ENCODE results near the gene TUT1. TPM values are rescaled to one million over a fixed set of nuclear protein-coding genes. Genes with fewer than 3 reads are reported as not detected.

Gene TUT1
- total RNA-seq, 1 experiment from 2014 or later: 27.2 TPM

- CTCF ChIA-PET: interaction anchor here (1.7 to 2.1 kb wide), 2 partner anchors 13 to 151 kb away, joined by 6 to 10 read pairs; no protein-coding TSS in a partner anchor
Measured at GRCh38 chr11:62575156-62575555, 16.2 kb downstream of the TUT1 start.

GRCh38 chr11:62574363-62575071 lies 16.8 kb downstream of the TUT1 start:
- no peak for DNase-seq
- peak overlapping the region; percentile 97 for H3K4me3 Mint-ChIP-seq (ENCODE audit: unreplicated experiment)
- H3K36me3 ChIP-seq (ENCODE audit: control insufficient read depth, insufficient read depth, low read length): peaks cover 6% of the 10 kb centered on the region; the same call in 1 of the 2 replicates
- H3K9me3 Mint-ChIP-seq (ENCODE audit: unreplicated experiment): no peaks in the 10 kb centered on the region
- peaks cover 25% of the 10 kb centered on the region for H3K4me1 ChIP-seq
- intact Hi-C loops (cut with micrococcal nuclease; ENCODE audit: unreplicated experiment): no loop called here
- H3K4me3 ChIP-seq (ENCODE audit: low read depth, low read length): peak overlapping the region; percentile 62
- TF ChIP-seq CTCF (IDR thresholded peaks at IDR 0.05; ENCODE audit: insufficient read depth in 1 of 2, low read depth in 1 of 2, low read length in 1 of 2, severe bottlenecking in 1 of 2, unreplicated experiment in 1 of 2): no peak
- H3K27me3 ChIP-seq (replicated peaks; ENCODE audit: control insufficient read depth, insufficient read depth, low read length): no peaks in the 10 kb centered on the region
- peaks cover 56% of the 10 kb centered on the region for H3K4me1 Mint-ChIP-seq (ENCODE audit: low read depth, unreplicated experiment)
- H3K36me3 Mint-ChIP-seq (ENCODE audit: insufficient read depth, unreplicated experiment): peaks cover 94% of the 10 kb centered on the region
- POLR2A ChIA-PET: interaction anchor here (0.5 to 2.1 kb wide), 40 partner anchors 8 to 282 kb away, joined by 3 to 116 read pairs (median 5); partner anchors contain the start of genes AHNAK, B3GAT3, C11orf98 and CSKMT
- BruUV-seq (replicated peaks): TSS peak; percentile 85
- H3K27me3 Mint-ChIP-seq (ENCODE audit: insufficient read depth, unreplicated experiment): no peaks in the 10 kb centered on the region
- peak overlapping the region; percentile 100 for H3K27ac Mint-ChIP-seq (ENCODE audit: unreplicated experiment)
- no peaks in the 10 kb centered on the region for H3K9me3 ChIP-seq
- CTCF ChIA-PET: interaction anchor here (0.5 to 2.1 kb wide), 21 partner anchors 9 to 212 kb away, joined by 3 to 29 read pairs (median 5); partner anchors contain the start of genes B3GAT3, C11orf98, CSKMT and HNRNPUL2

More at GRCh38 chr11:62575156-62575555, 16.2 kb downstream of the TUT1 start:
- Histone ChIP-seq H3K4me1 (peaks cover 25% of the 10 kb centered on the region), H3K27me3 (replicated peaks; ENCODE audit: control insufficient read depth, insufficient read depth, low read length) (no peaks in the 10 kb centered on the region), H3K4me3 (ENCODE audit: low read depth, low read length) (peak overlapping the region; percentile 62), H3K9me3 (no peaks in the 10 kb centered on the region), H3K36me3 (ENCODE audit: control insufficient read depth, insufficient read depth, low read length) (peaks cover 6% of the 10 kb centered on the region; the same call in 1 of the 2 replicates)
- H3K4me3 Mint-ChIP-seq (ENCODE audit: unreplicated experiment): peak overlapping the region; percentile 97
- POLR2A ChIA-PET: interaction anchor here (1.6 to 2.1 kb wide), 4 partner anchors 14 to 90 kb away, joined by 26 to 116 read pairs (median 32); partner anchors contain the start of genes C11orf98, CSKMT and TUT1
- H3K36me3 Mint-ChIP-seq (ENCODE audit: insufficient read depth, unreplicated experiment): peaks cover 88% of the 10 kb centered on the region
- DNase-seq: no peak
- peaks cover 56% of the 10 kb centered on the region for H3K4me1 Mint-ChIP-seq (ENCODE audit: low read depth, unreplicated experiment)
- no peak for TF ChIP-seq CTCF (IDR thresholded peaks at IDR 0.05; ENCODE audit: insufficient read depth in 1 of 2, low read depth in 1 of 2, low read length in 1 of 2, severe bottlenecking in 1 of 2, unreplicated experiment in 1 of 2)
- intact Hi-C loops (cut with micrococcal nuclease; ENCODE audit: unreplicated experiment): no loop called here
- H3K27me3 Mint-ChIP-seq (ENCODE audit: insufficient read depth, unreplicated experiment): no peaks in the 10 kb centered on the region
- peak overlapping the region; percentile 100 for H3K27ac Mint-ChIP-seq (ENCODE audit: unreplicated experiment)
- no TSS peak for BruUV-seq (replicated peaks)
- H3K9me3 Mint-ChIP-seq (ENCODE audit: unreplicated experiment): no peaks in the 10 kb centered on the region

GRCh38 chr11:62573592-62574362 lies 17.5 kb downstream of the TUT1 start, which contains the start of gene EEF1G:
EEF1G (minus strand) TSS chr11:62573891; CDS start chr11:62573842, 49 bp downstream.
- Mint-ChIP-seq H3K27me3 (ENCODE audit: insufficient read depth, unreplicated experiment) (no peaks in the 10 kb centered on the region), H3K4me1 (ENCODE audit: low read depth, unreplicated experiment) (peaks cover 56% of the 10 kb centered on the region), H3K27ac (ENCODE audit: unreplicated experiment) (peak within 1 kb of the TSS; percentile 100), H3K4me3 (ENCODE audit: unreplicated experiment) (peak within 1 kb of the TSS; percentile 97), H3K9me3 (ENCODE audit: unreplicated experiment) (no peaks in the 10 kb centered on the region), H3K36me3 (ENCODE audit: insufficient read depth, unreplicated experiment) (peaks cover 95% of the 10 kb centered on the region)
- peaks cover 6% of the 10 kb centered on the region; the same call in 1 of the 2 replicates for H3K36me3 ChIP-seq (ENCODE audit: control insufficient read depth, insufficient read depth, low read length)
- POLR2A ChIA-PET: interaction anchor here (0.5 to 2.1 kb wide), 43 partner anchors 8 to 282 kb away, joined by 3 to 116 read pairs (median 5); partner anchors contain the start of genes AHNAK, B3GAT3, C11orf98 and CSKMT
- TF ChIP-seq CTCF (IDR thresholded peaks at IDR 0.05; ENCODE audit: insufficient read depth in 1 of 2, low read depth in 1 of 2, low read length in 1 of 2, severe bottlenecking in 1 of 2, unreplicated experiment in 1 of 2): no peak
- intact Hi-C loops (cut with micrococcal nuclease; ENCODE audit: unreplicated experiment): loop anchor here (1.0 kb wide), 1 partner anchor 18 kb away; the partner anchor contains the start of gene TUT1
- H3K4me3 ChIP-seq (ENCODE audit: low read depth, low read length): peak within 1 kb of the TSS; percentile 62
- no peaks in the 10 kb centered on the region for H3K9me3 ChIP-seq
- no peaks in the 10 kb centered on the region for H3K27me3 ChIP-seq (replicated peaks; ENCODE audit: control insufficient read depth, insufficient read depth, low read length)
- peaks cover 25% of the 10 kb centered on the region for H3K4me1 ChIP-seq
- no TSS peak for BruUV-seq (replicated peaks)
- CTCF ChIA-PET: interaction anchor here (0.5 to 2.1 kb wide), 22 partner anchors 8 to 325 kb away, joined by 3 to 29 read pairs (median 5); partner anchors contain the start of genes B3GAT3, C11orf98, CSKMT and HNRNPUL2
- DNase-seq: peak; percentile 100

All from Caco-2 (cell line).